Stimulated activated naive CD8-positive, alpha-beta T cell treated with anti-CD3 and anti-CD28 coated beads, Interleukin-15, Interleukin-2, amounts not matched to agents 100 ng/mL and 50 ng/mL, for 24 hours (primary cell): Measurements from ENCODE around the gene CDC42.

Experiments
- H3K27ac Mint-ChIP-seq: one replicate; pipeline ENCODE4 v1.8.0; 2021; ENCODE audit warnings: mild to moderate bottlenecking, mixed read lengths
- H3K27me3 Mint-ChIP-seq: one replicate; pipeline ENCODE4 v1.8.0; 2021; ENCODE audit warnings: mixed read lengths
- H3K36me3 Mint-ChIP-seq: one replicate; pipeline ENCODE4 v1.8.0; 2021; ENCODE audit warnings: low read depth, mixed read lengths
- H3K4me1 Mint-ChIP-seq: one replicate; pipeline ENCODE4 v1.8.0; 2021; ENCODE audit warnings: low read depth, mixed read lengths
- H3K4me3 Mint-ChIP-seq: one replicate; pipeline ENCODE4 v1.8.0; 2021; ENCODE audit warnings: mild to moderate bottlenecking, mixed read lengths
- H3K9me3 Mint-ChIP-seq: one replicate; pipeline ENCODE4 v1.8.0; 2021; ENCODE audit warnings: mixed read lengths

Gene CDC42

DNA sequence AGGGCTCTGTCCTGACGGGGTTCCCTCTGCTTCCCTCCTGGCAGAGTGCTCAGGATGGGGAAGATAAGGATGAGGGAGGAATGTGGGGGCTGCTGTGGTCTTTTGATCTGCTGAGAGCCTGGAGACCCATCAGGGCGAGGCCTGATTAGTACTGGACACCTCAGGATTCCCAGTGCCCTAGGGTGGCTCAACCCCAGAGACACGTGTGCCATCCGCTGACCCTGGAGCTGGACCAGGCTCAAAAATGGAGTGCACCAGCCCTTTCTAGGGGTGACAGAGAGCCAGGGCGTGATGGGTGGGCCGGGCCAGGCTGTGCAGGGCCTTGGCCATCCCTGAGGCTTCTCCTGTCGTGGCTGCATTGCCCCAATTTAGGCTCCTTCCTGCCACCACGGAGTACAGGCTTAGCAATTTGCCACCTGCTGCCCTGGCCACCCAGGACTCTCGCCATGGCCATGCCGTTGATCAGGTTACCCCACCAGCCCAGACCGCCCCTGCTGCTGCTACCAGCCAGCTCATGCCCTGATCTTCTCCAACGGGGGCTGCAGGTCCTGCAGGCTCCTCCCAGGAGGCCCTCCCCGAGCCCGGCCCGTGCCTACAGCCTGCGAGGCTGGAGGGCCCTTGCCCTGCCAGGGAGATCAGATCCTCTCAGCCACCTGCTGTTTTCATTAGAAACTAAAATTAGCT lies 80.9 kb downstream of the CDC42 start:
- Mint-ChIP-seq H3K4me3 (no peak overlapping the region), H3K27ac (no peak overlapping the region), H3K9me3 (no peaks in the 10 kb centered on the region), H3K4me1 (no peaks in the 10 kb centered on the region), H3K36me3 (no peaks in the 10 kb centered on the region), H3K27me3 (no peaks in the 10 kb centered on the region)

GRCh38 chr1:22133931-22134324 lies 81.4 kb downstream of the CDC42 start:
- Mint-ChIP-seq H3K4me1 (no peaks in the 10 kb centered on the region), H3K27ac (no peak overlapping the region), H3K9me3 (no peaks in the 10 kb centered on the region)

GRCh38 chr1:22137004-22137720 lies 84.7 kb downstream of the CDC42 start:
- no peak overlapping the region for H3K4me3 Mint-ChIP-seq
- no peaks in the 10 kb centered on the region for H3K9me3 Mint-ChIP-seq
- peaks cover 18% of the 10 kb centered on the region for H3K27me3 Mint-ChIP-seq
- H3K4me1 Mint-ChIP-seq, result no peaks in the 10 kb centered on the region
- no peak overlapping the region for H3K27ac Mint-ChIP-seq
- H3K36me3 Mint-ChIP-seq, result no peaks in the 10 kb centered on the region

More at GRCh38 chr1:22133931-22134324, 81.4 kb downstream of the CDC42 start:
- Mint-ChIP-seq H3K36me3 (no peaks in the 10 kb centered on the region), H3K4me3 (no peak overlapping the region), H3K27me3 (no peaks in the 10 kb centered on the region)

DNA sequence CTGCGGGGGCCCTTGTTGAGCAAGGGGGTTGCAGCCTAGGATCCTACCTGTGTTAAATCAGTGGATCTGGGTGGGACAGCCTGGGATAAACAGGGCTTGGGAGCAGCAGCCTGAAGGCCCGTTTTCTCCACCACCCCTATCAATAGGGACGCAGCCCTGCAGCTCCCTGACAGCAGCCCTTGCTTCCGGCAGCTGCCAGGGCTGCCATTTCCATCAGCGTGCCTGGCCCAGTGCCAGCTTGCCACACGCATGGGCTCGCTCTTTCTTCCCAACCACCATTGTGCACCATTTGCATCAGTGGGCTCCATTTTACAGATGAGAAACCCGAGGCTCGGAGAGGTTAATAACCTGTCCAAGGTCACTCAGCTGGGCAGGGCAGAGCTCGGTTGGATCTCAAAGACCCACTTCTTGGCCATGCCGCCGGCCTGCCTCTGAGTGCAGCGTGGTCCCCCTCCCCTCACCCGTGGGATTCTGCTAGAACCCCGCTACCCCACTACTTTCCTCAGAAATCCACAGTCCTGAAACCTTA lies 86.6 kb downstream of the CDC42 start:
- Mint-ChIP-seq H3K4me3 (no peak overlapping the region), H3K4me1 (peaks cover 4% of the 10 kb centered on the region), H3K27ac (no peak overlapping the region), H3K9me3 (no peaks in the 10 kb centered on the region), H3K36me3 (no peaks in the 10 kb centered on the region), H3K27me3 (peaks cover 24% of the 10 kb centered on the region)

- Mint-ChIP-seq H3K4me3 (no peak overlapping the region), H3K9me3 (no peaks in the 10 kb centered on the region), H3K4me1 (peaks cover 4% of the 10 kb centered on the region), H3K36me3 (no peaks in the 10 kb centered on the region), H3K27ac (no peak overlapping the region), H3K27me3 (peaks cover 31% of the 10 kb centered on the region)
These were observed 87.3 kb downstream of the CDC42 start for GRCh38 chr1:22139817-22140216.
